ENCODE measurements around the gene STYXL2.

The STYXL2 gene

DNA sequence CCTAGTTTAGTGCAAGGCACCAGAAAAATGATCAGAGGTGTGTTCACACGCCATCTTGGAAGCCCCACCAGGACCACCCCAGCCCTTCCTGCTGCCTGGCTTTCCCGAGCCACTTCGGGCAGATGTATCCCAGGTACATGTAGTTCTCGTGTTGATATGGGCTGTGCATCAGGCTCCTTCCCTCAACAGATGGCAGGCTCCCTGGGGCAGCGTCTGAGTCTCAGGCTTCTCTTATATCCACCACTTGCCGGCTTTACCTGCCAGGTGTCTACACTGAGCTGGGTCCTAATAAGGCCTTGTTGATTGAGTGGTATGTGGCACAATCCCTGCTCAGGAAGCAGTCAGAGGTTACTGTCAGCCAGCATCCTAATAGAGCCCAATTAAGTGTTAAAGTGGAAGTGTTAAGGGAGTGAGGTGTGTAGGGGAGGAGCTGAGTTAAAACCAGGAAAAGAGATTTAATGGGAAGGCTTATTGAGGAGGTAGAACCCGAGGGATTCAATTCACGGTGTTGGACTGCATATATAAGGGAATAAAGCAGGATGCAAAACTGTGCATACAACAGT, 12.2 kb upstream of the STYXL2 start:
- no peak for DNase-seq

DNA sequence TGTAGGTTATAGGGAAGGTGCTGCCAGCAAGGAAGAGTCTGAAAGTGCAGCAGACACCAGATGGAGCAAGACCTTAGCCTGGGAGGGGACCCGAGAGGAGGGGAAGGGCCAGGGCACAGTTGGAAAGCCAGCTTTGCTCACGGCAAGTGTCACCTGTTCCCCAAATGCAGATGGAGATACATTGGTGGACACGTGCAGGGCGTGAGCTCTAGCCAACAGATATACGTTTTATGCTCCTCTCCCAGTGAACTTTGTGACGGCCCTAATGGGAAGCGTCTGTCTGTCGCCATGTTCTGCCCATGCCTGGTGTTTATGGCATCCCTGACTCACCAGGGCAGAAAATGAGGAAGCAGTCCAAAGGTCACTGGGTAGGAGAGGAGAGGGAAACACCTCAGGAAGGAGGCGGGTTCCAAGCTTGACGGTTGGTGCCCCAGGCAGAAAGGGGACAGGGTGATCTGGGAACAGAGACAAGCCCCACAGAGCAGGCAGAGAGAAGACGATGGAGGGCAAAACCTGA, 11.3 kb upstream of the STYXL2 start:
- DNase-seq: no peak

DNA sequence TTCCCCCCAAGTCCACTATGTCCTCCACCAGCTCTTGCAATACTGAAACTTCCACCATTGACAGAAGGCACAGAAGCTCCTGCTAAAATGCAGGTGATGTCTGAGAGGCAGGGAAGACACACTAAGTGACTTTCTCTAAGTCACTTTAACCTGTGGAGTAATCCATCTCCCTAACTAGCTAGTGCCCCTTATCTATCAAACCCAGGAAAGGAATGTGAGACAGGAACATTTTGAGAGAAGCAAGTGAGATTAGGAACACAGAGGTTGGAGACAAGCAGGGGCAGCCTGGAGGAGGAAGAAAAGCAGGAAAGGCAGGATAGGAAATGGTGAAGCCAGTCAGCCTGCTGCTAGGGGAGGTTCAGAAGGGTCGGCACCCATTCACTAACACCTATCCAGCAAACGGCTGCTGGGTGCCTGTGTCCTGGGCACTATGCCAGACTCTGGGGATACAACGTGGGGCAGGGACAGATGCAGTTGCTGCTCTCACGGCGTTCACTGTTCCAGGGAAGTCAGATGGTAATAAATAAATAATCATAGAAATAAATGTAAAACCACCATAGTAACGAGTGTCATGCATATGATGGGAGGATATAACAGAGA, 10.7 kb upstream of the STYXL2 start:
- DNase-seq: no peak

DNA sequence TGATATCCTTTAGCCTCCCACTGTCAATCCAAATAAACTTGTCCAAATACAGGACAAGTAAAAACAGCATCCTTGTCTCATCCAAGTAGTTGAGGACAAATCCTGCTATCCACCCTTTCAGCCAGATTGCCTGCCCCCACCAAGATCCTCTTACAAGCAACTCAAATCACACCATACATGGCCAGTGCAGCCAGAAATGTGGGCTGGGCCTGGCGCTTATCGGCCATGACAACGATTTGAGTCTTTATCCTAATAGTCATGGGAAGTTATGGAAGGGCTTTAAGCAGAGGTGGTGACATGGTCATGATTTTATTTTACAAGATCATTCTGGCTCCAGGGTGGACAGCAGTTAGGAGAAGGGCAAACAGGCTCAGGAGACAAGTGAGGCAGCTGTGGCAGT, 10.0 kb upstream of the STYXL2 start:
- DNase-seq: no peak

DNA sequence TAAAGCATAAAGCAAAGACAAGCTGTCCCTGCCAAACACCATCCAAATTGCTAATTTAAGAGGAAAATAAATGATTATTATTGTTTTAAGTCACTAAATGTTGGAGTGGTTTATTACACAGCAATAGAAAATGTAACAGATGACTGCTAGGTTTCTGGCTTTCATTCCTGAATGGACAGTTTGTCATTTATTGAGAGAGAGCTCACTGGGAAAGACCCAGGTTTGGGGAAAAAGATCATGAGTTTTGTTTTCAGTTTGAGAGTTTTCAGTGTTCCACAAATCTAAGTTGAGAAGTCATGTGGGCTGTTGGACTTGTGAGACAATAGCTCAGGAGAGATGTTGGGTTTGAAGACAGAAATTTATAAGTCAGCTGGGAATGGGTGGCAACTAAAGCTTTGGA, 9.1 kb upstream of the STYXL2 start:
- no peak for DNase-seq

DNA sequence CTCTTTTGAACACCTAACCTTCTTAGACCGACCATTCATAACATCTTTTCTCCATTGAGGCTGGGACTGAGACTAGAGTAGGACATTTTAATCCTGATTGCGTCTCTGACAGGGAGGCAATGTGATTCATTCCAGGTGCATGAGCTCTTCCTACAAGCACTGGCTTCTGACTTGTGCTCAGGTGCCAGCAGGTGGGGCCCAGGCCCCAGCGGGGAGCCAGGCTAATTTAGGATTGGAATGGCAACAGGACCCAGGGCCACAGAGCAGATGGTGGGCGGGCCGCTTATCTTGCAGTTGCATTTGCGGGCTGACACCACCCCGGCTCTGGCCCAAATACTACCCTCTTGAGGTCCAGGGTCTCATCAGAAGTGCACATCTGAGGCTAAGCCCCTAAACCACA, 7.8 kb upstream of the STYXL2 start:
- DNase-seq: no peak

DNA sequence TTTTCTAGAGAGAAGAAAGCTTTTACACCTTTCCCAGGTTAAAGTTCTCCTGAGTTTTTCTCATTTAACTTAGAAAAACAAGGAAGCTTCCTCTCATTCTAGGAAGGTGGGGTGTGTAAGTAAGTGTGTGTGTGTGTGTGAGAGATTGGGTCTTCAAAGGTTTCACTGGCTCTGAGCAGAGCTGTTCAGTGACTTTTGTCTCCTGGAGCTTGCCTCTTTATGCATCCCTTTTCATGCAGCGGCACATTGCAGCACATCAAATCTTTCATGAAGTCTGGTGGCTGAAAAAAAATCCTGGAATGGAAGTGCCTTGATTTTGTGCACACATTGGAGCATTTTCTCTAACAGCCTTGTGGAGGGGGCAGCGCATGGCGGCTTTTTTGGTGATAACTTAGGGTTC, 7.1 kb upstream of the STYXL2 start:
- no peak for DNase-seq

DNA sequence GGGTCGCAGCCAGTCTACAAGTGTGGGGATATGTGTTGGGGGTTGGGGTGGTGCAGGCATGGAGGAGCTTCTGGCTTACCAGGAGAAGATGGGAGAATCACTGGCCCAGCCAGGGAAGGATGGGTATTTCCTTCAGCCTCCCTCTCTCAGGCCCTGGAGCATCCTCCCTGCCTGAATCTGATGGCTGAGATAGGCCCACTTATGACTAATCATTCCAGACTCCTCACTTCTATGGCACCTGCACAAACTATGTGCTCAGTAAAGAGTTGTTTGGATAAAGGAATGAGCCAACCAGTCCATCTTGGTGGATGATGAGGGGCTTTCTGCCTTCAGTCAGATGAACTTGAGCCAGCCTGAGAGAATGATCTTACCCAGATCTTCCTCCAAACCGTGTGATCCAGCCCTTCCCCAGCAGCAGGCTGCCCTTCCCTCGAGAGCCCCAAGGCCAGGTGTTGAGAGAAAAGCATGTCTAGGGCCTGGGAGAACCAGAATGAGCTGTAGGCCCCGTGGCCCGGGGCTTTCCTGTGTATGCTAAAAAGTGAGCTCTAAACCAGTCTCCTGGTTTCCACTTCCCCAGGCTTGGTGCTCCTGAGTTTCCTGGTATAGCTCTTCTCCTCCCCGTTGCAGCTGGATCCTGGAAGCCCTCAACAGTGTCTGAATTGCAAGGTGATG, 5.0 kb upstream of the STYXL2 start:
- no peak for DNase-seq

DNA sequence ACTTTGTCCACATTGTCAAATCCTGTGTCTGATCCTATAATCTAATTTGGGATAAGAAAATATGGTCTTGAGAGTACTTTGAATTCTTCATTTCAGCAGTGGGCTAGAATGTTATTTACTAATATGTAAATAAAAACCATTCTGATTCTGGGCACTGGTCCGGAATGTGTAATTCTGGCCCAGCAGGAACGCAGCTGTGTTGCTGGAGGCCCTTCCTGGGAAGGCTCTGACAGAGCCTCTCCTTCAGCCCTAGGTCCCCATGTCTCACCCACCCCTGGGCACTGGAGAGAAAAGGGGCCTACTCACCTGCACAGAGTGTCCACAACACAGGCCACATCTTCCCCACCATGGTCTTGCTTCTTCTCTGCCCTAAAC, 3.9 kb upstream of the STYXL2 start:
- DNase-seq: no peak

DNA sequence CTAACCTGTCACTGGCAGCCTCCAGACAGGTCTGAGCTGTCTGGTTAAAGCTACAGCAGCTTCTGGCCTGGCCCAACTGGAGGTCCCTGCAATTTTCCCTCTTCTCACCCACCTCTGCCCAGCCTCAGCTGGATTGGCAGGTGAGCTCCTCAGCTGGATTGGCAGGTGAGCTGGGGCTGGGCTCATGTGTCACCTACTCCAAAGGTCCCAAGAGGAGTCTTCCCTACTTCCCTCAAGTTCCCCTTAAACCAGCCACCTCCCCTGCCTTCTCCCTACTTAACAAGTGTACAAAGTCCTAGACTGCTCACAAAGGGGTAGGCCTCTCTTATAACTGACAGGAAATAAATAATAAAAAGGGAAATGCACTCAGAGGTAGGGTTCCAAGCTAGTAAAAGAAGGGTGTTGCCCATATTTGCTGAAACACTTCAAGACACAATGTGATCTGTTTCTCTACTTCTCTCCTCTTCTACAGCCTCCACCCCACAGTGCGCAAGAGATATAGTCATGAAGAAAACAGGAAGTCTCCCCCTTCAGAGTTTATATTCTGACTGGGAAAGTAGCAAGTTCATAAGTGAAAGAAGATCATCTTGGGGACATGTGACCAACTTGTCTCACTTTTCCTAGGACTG, 3.4 kb upstream of the STYXL2 start, which contains the start of gene GPA33:
GPA33 (minus strand) TSS at position 64 of the 629 bp plus-strand sequence. CDS start 90 bp downstream, outside the sequence.
- peak; percentile 18 for DNase-seq

DNA sequence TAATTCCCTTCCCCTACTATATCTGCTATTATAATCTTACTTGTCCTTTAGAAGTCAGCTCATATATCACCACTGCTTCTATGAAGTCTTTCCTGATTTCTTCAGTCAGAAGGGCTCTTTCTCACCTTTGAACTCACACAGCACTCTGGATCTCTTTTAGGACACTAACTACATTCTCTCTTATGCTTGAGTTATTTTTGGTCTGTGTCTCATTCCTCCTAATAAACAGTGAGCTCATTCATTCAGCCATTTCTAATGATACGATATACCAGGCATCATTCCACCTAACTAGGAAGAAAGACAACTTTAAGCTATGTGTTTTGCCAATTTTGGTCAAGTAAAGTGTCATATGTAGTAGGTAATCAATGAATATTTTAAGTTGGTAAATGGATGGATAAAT, 1.2 kb upstream of the STYXL2 start:
- no peak for DNase-seq

DNA sequence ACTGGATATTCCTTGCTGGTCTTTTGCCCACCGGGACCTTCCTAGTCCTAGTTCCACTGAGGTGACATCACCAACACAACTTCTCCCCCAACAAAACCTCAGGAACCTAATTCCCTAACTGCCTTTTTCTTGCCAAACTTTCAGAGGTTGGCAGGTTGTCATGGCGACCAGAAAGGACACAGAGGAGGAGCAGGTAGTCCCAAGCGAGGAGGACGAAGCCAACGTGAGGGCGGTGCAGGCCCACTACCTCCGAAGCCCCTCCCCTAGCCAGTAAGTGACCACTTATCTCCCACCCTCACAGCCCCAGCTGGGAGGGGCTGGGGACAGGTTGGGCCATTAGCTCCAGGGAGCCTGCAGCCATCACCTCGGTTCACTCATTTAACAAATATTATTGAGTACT, 815 bp downstream of the STYXL2 start:
- DNase-seq: no peak

DNA sequence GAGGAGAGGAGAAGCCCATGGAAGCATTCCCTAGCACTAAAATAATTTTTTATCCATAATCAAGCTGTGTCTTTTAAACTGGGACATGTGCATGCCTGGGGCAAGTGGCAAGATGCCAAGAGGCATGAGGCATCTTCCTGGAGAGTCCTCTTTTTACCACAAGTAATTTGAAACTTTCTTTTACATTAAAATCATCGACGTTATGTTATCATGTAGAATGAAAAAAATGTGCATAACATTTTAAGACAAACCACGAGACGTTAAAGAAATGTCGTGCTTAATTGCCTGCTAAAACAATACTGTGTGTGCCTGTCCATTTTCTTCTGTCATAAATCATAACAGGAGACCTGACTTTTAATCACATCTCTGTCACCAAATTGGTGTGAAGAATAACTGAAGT, 1.5 kb downstream of the STYXL2 start:
- DNase-seq: no peak

DNA sequence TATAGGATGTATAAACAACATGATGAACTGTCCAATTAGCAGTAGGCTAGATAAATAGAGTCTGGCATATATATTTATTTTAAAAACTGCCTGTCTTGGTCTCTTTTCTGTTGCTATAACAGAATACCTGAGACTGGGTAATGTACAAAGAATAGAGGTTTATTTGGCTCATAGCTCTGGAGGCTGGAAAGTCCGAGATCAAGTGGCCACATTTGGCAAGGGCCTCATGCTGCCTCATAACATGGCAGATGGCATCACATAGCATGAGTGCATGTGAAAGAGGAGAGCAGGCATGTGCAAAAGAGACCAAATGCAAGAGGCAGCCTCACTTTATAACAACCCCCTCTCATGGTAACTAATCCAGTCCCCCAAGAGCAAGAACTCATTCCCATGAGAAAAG, 6.0 kb downstream of the STYXL2 start:
- no peak for DNase-seq

DNA sequence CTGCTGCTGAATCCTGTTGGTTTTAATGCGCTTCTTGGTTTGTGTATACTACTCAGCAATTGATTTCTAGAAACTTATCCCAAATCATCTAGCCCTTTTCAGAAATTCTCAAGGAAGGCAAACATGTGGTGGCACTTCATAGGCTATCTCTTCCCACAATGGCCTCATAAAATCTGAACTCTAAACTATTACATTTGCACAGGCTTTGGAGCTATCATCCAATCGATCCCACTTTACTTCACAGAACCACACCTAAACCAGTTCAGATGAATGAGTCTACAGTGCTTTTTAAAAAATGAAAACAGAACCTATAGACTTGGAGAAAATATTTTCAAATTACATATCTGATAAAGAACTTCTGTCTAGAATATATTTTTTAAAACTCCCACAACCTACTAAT, 6.9 kb downstream of the STYXL2 start:
- DNase-seq: no peak

DNA sequence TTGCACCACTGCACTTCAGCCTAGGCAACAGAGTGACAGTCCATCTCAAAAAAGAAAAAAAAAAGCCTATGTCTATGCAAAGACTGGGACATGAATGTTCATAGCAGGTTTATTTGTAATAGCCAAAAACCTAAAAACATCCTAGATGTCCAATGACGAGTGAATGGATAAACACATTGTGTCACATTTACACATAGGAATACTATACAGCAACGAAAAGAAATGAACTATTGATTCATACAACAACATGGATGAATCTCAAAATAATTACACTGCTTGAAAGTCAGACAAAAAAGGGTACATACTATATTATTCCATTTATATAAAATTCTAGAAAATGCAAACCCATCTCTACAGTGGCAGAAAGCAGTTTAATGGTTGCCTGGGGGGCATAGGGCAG, 7.9 kb downstream of the STYXL2 start:
- DNase-seq: no peak

DNA sequence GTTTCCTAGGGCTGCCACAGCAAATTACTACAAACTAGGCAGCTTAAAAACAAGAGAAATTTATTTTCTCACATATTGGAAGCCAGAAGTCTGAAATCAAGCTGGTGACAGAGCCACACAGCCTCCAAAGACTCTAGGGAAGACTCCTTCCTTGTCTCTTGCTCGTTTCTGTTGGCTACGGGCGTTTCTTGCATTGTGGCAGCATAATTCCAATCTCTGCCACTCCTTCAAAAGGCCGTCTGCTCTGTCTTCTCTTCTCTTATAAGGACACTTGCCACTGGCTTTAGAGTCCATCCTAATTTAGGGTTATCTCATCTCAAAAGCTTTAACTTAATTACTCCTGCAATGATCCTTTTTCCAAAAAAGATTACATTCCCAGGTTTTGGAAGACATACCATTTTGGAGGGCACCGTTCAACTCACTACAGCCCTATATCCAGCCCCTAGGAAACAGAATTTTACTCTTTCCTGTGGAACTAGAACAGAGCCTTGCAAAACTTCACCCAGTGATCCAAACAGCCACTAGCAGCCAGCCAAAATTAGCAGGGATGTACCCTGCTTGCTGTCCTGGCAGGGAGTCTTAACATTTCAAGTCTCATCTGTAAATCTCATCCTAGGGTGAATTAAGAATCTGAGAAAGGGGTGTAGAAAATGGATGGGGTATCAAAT, 9.2 kb downstream of the STYXL2 start:
- no peak for DNase-seq

DNA sequence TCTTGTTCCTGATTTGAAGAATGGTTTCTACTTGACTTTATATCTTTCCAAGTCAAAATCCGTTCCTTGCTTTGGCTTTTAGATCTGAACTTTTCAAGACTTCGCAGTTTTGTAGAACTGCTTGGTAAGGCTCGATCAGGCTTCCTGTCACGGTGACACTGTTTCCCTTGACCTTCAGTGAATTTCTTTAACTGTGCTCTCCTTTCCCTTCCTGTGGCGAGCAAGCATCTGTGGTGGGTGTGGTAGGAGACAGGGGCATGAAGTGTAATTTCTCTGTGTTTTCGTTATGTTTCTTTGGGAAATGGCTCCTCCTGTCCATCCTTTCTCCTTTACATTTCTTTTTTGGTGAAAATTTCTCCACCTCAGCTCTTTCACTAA, 10.4 kb downstream of the STYXL2 start:
- DNase-seq: no peak

DNA sequence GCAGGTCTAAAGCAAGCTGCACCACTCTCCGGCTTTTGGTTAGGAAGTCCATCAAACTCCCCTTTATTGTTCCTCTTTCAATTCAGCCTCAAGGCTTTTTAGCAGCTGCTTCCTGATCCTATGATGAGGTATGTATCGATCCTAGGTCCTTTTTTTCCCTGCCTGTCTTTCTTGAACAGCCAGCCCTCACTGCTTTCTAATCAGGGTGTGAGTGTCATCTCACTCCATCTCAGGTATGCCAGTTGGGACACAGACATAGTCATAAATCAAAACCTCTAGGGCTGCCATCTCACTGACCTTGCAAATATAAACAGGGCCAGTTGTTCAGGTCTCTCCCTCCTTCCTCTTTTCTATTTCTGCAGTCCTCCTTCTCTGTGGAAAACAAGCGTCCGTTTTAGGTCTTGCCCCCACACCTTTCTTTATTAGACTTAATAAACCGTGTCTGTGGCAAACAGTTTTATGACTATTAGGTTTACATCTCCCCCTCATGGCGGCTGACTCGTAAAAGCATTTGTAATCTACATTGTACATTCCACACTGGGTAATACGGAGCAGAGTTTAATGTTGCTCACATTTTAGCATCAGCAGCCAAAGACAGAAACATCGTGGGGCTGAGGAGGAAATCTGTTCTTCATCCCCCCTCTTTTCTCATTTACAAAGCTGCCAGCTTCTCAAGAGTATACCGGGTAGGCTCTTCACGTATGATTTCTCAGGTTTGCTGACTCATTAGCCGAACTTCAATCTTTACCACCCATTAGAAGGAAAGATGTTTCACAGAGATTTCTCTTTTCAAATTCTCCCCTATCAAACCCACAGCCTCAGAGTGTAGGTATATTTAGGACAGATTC, 11.6 kb downstream of the STYXL2 start:
- DNase-seq: no peak

DNA sequence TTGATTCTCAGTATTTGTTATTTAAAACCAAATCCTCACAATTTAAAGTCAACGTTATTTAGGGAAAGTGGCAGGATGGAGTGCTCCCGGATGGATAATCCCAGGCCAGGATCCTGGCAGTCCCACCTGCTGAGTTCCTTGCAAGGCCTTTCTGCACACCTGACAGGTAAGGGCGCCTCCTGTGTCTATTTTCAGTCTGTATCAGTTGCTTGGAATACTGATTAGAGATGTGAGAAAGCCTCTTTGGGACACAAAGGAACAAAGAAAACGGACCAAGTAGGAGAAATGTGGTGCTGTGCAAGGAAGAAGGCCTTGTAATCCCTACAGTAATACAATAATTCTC, 12.2 kb downstream of the STYXL2 start:
- DNase-seq: no peak

DNA sequence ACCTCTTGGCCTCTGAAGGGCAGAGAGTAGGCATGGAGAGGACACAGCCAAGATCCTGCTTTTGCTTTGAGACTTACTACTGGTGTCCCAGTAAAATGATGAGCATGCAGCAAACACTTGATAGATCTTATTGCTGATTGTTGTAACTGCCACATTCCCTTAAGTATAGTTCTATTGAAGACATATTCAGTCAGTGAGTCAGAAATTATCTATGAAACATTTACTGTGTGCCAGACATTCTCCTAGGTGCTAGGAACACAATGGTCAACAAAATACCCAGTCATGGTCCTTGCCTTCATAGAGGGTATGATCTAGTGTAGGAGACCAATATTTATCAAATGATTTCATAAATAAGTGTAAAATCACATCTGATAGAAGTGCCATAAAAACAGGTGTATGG, 13.6 kb downstream of the STYXL2 start:
- DNase-seq: no peak

DNA sequence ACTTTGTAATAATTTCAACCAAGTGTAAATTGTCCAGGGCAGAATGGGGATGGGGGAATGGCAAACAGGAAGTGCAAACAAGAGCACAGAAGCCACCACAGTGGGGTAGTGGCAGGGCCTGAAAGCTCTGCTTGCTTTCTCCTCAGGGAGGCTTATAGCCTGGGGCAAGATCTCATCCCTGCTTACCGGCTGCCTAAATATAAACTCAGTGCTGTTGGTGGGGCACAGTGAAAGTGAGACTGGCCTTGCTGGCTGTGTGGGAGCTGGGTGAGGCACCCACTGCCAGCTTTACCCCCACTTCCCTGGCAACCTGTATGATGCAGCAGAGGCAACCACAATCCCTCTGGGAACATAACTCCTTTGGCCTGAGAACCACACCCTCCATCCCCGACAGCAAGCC, 15.2 kb downstream of the STYXL2 start:
- DNase-seq: no peak

DNA sequence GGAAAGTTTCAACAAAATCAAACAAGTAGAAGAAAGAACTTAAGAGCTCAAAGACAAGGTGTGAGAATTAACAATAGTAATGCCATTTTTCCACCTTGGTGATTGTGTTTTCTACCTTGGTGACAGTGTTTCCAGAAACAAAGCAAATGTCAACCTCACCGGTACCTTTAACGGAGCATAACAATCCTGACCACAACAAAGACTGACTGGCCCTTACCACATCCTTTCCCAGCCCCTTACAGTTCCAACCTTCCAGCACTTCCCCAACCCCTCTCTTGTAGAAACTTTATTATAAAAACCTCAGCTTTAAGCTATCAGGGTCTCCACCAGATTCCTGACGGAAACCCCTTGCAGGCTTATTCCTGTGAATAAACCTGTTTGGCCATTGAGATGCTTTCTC, 16.7 kb downstream of the STYXL2 start:
- no peak for DNase-seq
